CD4-positive, alpha-beta T cell treated with Interleukin-15 for 4 hours (primary cell): ENCODE results near the gene MEST.
"Not testable (repeated sequence)": the region's sequence is repeated elsewhere in the genome, so short reads cannot be mapped to it uniquely, and the experiment has no call there.

Experiments used
- DNase-seq: peaks from one replicate; pipeline ENCODE4 v3.0.0-alpha.2; 2020; ENCODE audit warnings: low spot score

MEST gene

DNA sequence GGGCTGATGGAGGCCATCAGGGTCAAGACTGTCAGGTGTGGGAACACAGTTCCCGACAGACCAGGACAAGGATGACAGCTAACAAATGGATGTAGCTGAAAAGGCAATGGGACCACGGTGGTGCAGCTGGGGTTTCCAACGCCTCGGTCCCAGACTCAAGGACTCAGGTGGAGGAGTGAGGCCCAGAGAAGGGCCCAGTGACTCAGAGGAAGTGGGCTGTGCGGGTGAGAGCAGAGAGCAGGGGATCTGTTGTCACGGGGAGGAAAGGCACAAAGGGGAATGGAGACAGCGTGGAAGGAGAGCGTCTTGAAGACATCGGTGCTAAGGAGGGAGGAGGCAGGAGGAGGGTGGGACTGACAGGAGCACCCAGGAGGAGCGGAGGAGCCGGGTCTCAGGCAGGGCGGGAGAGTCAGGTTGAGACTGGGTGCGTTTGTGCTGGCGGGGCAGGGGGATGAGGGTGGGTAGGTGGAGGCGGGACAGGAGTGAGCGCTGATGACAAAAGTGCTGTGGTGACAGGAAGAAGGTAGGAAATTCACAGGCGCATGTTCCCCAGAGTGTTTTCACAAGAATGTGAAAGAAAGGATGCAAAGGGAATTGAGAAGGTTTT lies 31.7 kb downstream of the MEST start:
- not testable (repeated sequence) for DNase-seq

DNA sequence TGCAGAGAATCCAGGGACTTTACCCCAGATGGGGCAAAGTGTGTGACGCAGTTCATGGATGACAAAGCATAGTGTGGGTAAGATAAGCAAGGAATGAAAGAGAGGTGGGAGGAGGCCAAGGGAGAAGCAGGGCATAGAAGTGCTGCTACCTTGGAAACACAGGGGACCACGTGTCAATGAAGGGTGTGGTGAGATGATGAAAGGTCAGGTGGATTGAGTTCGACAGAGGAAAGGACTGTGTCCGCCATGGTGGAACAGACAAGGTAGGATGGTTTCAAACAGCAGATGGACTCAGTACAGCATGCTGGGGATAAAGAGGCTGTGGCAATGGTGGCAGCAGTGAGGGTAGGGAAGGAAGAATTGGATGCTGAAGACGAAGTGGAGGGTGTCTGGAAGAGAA lies 32.7 kb downstream of the MEST start:
- no peak for DNase-seq

DNA sequence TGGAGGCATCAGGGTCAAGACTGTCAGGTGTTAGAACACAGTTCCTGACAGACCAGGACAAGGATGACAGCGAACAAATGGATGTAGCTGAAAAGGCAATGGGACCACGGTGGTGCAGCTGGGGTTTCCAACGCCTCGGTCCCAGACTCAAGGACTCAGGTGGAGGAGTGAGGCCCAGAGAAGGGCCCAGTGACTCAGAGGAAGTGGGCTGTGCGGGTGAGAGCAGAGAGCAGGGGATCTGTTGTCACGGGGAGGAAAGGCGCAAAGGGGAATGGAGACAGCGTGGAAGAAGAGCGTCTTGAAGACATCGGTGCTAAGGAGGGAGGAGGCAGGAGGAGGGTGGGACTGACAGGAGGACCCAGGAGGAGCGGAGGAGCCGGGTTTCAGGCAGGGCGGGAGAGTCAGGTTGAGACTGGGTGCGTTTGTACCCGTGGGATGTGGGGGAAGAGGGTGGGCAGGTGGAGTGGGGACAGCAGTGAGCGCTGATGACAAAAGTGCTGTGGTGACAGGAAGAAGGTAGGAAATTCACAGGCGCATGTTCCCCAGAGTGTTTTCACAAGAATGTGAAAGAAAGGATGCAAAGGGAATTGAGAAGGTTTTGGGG lies 36.0 kb downstream of the MEST start:
- DNase-seq, result not testable (repeated sequence)

- DNase-seq, result no peak
Measured at GRCh38 chr7:130529417-130529816, 37.5 kb downstream of the MEST start.

DNA sequence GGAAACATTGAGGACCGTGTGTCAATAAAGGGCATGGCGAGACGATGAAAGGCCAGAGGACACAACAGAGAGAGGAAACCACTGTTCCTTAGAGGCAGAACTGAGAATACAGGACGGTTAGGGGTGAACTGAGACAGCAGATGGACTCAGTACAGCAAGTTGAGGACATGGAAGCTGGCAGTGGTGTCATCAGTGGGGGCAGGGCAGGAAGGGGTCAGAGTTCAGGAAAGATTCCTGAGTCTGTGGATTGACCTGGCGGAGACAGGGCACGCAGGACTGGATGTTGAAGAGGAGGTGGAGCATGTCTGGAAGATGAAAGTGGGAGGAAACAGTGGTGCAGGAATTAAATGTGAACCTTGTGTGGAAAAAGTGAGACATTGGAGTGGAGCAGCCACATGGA lies 46.0 kb downstream of the MEST start:
- not testable (repeated sequence) for DNase-seq

DNA sequence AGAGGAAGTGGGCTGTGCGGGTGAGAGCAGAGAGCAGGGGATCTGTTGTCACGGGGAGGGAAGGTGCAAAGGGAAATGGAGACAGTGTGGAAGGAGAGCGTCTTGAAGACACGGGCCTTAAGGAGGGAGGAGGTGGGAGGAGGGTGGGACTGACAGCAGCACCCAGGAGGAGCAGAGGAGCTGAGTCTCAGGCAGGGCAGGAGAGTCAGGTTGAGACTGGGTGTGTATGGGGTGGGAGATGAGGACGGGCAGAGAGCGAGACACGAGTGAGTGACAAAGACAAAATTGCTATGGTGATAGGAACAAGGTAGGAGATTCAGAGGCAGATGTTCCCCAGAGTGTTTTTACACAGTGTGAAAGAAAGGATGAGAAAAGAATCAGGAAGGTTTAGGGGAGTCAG lies 49.4 kb downstream of the MEST start:
- DNase-seq, result not testable (repeated sequence)

DNA sequence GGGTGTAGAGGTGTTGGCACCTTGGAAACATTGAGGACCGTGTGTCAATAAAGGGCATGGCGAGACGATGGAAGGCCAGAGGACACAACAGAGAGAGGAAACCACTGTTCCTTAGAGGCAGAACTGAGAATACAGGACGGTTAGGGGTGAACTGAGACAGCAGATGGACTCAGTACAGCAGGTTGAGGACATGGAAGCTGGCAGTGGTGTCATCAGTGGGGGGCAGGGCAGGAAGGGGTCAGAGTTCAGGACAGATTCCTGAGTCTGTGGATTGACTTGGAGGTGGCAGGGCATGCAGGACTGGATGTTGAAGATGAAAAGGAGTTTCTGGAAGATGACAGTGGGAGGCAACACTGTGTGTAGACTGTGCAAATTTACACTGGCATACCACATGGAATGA lies 50.4 kb downstream of the MEST start:
- DNase-seq, result not testable (repeated sequence)

DNA sequence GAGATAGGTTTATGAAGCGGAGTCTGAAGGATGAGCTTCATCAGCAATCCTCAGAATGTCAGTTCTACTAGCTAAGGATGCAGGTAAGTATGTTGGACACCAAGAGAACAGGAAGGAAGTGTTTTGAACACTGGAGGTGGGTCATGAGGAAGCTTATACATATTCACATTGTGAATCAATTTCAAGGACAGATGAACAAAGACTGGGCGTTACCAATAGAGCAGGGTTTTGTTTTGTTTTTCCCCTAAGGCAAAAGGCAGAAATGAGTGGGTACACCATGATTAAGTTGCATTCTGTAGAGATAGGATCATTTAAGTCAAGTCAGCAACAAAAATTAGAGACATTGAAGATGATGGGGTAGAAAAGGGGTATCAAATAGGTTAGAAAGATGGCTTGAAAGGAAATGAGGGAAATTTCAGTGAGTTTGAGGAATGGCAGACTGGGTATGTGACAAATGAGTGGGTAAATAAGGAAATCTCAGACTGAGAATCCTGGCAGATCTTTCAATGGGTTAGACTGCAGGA lies 51.7 kb downstream of the MEST start:
- DNase-seq, result no peak

DNA sequence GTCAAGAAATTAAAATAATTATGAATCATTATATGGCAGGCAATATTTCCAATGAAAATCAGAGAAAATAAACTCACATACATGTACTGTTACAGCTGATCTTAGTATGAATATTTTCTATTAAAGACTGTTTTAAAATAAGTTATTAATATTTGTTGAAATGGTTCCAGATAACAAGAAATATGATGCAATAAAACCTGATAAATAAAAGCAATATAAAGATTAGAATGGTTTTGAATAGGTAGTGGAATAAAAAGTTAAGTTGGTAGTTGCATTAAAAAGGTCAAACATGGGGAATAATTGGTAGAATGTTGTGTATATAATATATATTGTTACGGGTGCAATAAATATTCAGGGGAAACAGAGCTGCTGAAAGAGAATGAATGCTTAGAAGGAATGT lies 52.5 kb downstream of the MEST start:
- DNase-seq, result no peak

- no peak for DNase-seq
Measured at GRCh38 chr7:130553398-130554029, 61.6 kb downstream of the MEST start.

- no peak for DNase-seq
Measured at GRCh38 chr7:130554481-130554880, 62.6 kb downstream of the MEST start.
